Measurements from ENCODE around the gene UGT1A6. TPM values are rescaled to one million over a fixed set of nuclear protein-coding genes. Genes with fewer than 3 reads are reported as not detected.
"Not testable (repeated sequence)": the region's sequence is repeated elsewhere in the genome, so short reads cannot be mapped to it uniquely, and the experiment has no call there.

Gene UGT1A6
- total and polyA plus RNA-seq, 8 donors: 0.10 to 1.7 (median 0.16) TPM; not detected in 3

DNA sequence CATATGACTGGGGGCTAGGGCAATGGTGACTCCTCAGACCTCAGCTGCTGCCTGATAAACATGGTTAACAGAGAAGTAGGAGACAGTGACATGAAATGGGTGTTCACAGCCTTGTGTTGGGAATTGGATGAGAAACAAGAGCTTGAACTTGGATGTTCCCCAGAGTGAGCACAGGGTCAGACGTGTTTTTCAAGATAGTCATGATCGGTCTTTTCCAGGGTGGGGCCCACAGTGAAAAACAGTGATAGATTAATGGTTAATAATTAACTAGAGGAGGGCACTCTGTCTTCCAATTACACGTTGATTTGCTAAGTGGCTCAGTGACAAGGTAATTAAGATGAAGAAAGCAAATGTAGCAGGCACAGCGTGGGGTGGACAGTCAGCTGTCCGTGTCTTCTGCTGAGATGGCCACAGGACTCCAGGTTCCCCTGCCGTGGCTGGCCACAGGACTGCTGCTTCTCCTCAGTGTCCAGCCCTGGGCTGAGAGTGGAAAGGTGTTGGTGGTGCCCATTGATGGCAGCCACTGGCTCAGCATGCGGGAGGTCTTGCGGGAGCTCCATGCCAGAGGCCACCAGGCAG, 36.1 kb downstream of the UGT1A6 start, which contains the start of gene UGT1A3:
Gene UGT1A3 (plus strand): TSS at position 320 of the 579 bp plus-strand sequence. CDS start 85 bp downstream, at position 405.
- intact Hi-C loops (cut with DNase I): no loop called here
- ATAC-seq (no peak), DNase-seq (no peak)
- no peaks in the 10 kb centered on the region for H3K27me3 ChIP-seq
- H3K9me3 ChIP-seq: no peaks in the 10 kb centered on the region
- no peaks in the 10 kb centered on the region for H3K36me3 ChIP-seq
- no peak within 1 kb of the TSS for H3K4me3 ChIP-seq
- no peaks in the 10 kb centered on the region for H3K4me1 ChIP-seq
- TF ChIP-seq, protein P1, sequence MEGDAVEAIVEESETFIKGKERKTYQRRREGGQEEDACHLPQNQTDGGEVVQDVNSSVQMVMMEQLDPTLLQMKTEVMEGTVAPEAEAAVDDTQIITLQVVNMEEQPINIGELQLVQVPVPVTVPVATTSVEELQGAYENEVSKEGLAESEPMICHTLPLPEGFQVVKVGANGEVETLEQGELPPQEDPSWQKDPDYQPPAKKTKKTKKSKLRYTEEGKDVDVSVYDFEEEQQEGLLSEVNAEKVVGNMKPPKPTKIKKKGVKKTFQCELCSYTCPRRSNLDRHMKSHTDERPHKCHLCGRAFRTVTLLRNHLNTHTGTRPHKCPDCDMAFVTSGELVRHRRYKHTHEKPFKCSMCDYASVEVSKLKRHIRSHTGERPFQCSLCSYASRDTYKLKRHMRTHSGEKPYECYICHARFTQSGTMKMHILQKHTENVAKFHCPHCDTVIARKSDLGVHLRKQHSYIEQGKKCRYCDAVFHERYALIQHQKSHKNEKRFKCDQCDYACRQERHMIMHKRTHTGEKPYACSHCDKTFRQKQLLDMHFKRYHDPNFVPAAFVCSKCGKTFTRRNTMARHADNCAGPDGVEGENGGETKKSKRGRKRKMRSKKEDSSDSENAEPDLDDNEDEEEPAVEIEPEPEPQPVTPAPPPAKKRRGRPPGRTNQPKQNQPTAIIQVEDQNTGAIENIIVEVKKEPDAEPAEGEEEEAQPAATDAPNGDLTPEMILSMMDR (IDR thresholded peaks at IDR 0.05): no peak
- H3K27ac ChIP-seq: no peak within 1 kb of the TSS

DNA sequence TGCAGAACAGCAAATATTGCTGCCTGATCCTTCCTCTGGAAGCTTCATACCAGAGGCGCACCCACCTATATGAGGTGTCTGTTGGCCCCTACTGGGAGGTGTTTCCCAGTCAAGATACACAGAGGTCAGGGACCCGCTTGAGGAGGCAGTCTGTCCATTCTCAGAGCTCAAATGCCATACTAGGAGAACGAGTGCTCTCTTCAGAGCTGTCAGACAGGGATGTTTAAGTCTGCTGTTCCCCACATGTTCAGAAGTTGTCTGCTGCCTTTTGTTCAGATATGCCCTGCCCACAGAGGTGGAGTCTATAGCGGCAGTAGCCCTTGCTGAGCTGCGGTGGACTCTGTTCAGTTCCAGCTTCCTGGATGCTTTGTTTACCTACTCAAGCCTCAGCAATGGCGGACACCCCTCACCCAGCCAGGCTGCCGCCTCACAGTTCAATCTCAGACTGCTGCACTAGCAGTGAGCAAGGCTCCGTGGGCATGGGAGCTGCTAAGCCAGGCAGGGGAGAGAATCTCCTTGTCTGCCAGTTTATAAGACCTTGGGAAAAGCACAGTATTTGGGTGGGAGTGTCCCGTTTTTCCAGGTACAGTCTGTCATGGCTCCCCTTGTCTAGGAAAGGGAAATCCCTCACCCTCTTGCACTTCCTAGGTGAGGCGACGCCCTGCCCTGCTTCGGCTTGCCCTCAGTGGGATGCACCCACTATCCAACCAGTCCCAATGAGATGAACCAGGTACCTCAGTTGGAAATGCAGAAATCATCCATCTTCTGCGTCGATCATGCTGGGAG, 44.4 kb downstream of the UGT1A6 start:
- H3K36me3 ChIP-seq; H3K9me3 ChIP-seq; H3K4me1 ChIP-seq; H3K27ac ChIP-seq; ATAC-seq; DNase-seq; intact Hi-C loops (cut with DNase I); H3K4me3 ChIP-seq: not testable (repeated sequence)
- peaks cover 0 to 12% of the 10 kb centered on the region in 2 donors for H3K27me3 ChIP-seq

DNA sequence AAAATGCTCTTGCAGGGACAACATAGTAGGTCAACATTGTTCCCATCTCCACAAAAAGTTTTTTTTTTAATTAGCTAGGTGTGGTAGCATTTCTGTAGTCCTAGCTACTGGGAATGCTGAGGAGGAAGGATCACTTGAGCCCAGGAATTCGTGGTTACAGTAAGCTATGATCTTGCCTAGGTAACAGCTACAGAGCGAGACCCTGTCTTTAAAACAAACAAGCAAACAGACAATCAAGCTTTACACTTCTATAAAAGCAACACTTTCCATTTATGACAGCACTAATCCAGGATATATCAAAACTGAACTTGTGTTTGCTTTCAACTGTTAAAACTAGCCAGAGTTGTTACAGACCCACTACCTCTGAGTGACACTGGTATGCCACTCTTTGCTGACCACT, 48.2 kb downstream of the UGT1A6 start:
- H3K36me3 ChIP-seq: no peaks in the 10 kb centered on the region
- H3K4me3 ChIP-seq: no peak overlapping the region
- no peak overlapping the region for H3K27ac ChIP-seq
- H3K9me3 ChIP-seq: no peaks in the 10 kb centered on the region
- DNase-seq (no peak), ATAC-seq (no peak)
- intact Hi-C loops (cut with DNase I): no loop called here
- peaks cover 0 to 18% of the 10 kb centered on the region in 2 donors for H3K27me3 ChIP-seq
- TF ChIP-seq, protein P1 (IDR thresholded peaks at IDR 0.05): no peak
- H3K4me1 ChIP-seq: no peaks in the 10 kb centered on the region

DNA sequence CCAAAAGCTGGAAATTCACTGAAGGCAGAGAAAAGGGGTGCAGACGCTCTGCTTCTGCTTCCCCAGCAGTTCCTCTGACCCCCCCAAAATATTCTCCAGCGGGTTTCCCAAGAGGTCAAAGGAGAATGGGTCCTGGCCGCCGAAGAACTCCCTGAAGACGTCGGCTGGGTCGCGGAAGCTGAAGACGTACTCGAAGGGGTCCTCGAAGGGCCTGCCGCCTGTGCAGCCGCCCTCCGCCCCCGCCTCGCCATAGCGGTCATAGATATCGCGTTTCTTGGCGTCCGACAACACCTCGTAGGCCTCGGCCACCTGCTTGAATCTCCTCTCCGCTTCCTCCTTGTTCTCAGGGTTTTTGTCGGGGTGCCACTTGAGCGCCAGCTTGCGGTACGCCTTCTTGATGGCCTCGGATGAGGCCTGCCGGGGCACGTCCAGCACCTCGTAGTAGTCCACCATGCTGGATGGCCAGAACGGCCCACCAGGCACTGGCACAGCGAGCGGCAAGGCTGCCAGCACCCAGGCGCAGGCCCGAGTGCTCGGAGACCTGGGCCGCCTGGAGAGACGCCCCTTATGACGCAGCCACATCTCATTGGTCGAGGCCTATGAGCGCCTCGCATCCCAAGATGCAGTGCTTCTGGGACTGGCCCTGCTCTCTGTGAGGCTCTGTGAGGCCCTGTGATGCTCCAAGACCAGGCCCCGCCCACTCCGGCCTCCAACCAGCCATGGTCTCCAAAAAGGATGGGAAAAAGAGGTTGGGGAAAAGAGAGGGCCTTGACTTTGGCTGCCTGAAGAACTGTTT, 51.0 kb downstream of the UGT1A6 start:
- ATAC-seq (no peak), DNase-seq (peak in 1 of 4 donors; percentile 73)
- Histone ChIP-seq H3K27ac (no peak overlapping the region), H3K9me3 (no peaks in the 10 kb centered on the region), H3K4me1 (no peaks in the 10 kb centered on the region), H3K27me3 (peaks cover 0 to 5% of the 10 kb centered on the region in 2 donors), H3K36me3 (no peaks in the 10 kb centered on the region), H3K4me3 (no peak overlapping the region)
- intact Hi-C loops (cut with DNase I): no loop called here
- TF ChIP-seq, protein P1 (IDR thresholded peaks at IDR 0.05): no peak

DNA sequence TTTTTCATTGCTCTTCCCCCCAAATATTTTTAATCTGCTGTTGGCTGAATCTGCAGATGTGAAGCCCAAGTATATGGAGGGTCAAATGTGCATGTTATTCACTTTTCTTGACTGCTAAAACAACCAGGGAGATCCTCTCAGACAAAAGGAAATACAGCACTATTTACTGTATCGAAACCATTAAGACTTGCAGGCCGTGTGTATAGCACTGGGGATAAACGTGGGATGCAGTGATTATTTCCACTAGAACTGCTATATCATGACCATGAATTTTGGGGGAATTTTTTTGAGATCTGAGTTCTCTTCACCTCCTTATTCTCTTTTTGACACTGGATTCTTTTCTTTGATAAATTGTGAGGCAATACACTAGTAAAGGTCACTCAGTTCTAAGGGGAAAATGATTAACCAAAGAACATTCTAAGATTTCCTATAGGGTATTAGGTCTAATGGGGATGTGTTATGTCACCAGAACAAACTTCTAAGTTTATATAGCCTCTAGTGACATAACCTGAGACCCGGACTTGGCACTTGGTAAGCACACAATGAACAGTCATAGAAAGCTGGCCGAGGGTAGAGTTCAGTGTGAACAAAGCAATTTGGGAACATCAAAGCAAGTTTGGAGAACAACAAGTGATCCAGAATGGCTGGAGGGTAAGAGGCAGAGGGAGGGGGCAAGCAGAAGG, 52.5 kb downstream of the UGT1A6 start:
- ATAC-seq (no peak), DNase-seq (no peak)
- TF ChIP-seq, protein P1 (IDR thresholded peaks at IDR 0.05): no peak
- Histone ChIP-seq H3K4me1 (no peaks in the 10 kb centered on the region), H3K9me3 (no peaks in the 10 kb centered on the region), H3K4me3 (no peak overlapping the region), H3K36me3 (no peaks in the 10 kb centered on the region), H3K27ac (no peak overlapping the region), H3K27me3 (peaks cover 0 to 5% of the 10 kb centered on the region in 2 donors)
- intact Hi-C loops (cut with DNase I): no loop called here

DNA sequence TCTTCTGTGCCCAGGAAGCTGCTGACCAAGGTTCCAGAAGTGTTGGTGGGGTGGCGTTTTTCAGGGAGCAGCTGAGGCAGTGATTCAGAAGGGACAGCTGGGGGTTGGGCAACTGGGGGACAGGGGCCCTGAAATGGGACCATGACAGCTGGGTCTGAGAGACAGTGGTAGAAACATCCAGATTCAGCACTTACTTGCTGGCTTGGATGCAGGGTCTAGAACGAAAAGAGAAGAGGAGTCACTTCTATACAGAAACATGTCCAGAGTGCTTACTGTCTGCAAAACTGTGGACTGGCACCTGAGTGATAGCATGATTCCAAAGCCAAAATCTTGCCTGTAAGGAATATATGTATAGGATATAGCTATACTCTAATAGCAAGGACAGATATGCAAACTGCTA, 53.1 kb downstream of the UGT1A6 start:
- H3K9me3 ChIP-seq; H3K27ac ChIP-seq; H3K27me3 ChIP-seq; H3K4me3 ChIP-seq; intact Hi-C loops (cut with DNase I); H3K36me3 ChIP-seq; DNase-seq; ATAC-seq; H3K4me1 ChIP-seq: not testable (repeated sequence)

Measured in left lung (tissue), 10 donors.